ENCODE results near the gene PDS5B. TPM values are rescaled to one million over a fixed set of nuclear protein-coding genes. Genes with fewer than 3 reads are reported as not detected.
"Not testable (repeated sequence)": the region's sequence is repeated elsewhere in the genome, so short reads cannot be mapped to it uniquely, and the experiment has no call there.

The PDS5B gene
- total and polyA plus RNA-seq, 2 experiments from 2014 or later, result 13.4 to 14.2 TPM

DNA sequence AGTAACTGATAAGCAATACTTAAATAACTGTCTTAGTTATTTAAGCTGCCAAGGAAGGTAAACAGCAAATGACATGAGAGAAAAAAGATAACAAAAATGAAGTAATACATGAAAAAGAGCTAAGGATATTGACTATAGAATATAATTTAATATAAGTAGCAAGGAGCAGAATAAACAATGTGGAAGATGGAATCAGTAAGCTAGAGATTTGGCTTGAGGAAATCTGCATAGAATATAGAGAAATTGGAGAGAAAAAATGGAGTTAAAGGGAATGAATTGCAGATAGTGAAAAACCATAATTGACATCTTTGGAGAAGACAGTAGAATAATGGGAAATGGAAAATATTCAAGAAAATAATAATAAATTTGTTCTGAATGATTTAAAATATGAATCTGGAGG, 127.1 kb downstream of the PDS5B start:
- DNase-seq, result no peak
- 0 out of 2 replicates have a peak, but pooled peaks cover 4% of the 10 kb centered on the region for H3F3A ChIP-seq (ENCODE audit: insufficient read depth)
- no peaks in the 10 kb centered on the region for H3K4me1 ChIP-seq (ENCODE audit: insufficient read depth)
- in situ Hi-C loops (cut with MboI), result no loop called here
- no peak overlapping the region for H3K4me2 ChIP-seq (ENCODE audit: unreplicated experiment)
- peaks cover 4% of the 10 kb centered on the region for H3K9me3 ChIP-seq (ENCODE audit: low read depth)
- H3K9ac ChIP-seq, result no peak overlapping the region
- H3K9me2 ChIP-seq (ENCODE audit: insufficient read depth), result no peaks in the 10 kb centered on the region
- H3K27ac ChIP-seq, result no peak overlapping the region
- H3K36me3 ChIP-seq (ENCODE audit: low read depth), result peaks cover 28% of the 10 kb centered on the region
- TF ChIP-seq EZH2 (IDR thresholded peaks at IDR 0.05; ENCODE audit: insufficient read depth, poor library complexity, severe bottlenecking) (no peak), EZH2phosphoT487 (IDR thresholded peaks at IDR 0.05; ENCODE audit: insufficient read depth, low read depth) (no peak)
- no peak overlapping the region for H2AFZ ChIP-seq
- no peak overlapping the region for H3K4me3 ChIP-seq
- H3K27me3 ChIP-seq (replicated peaks; ENCODE audit: insufficient read depth), result no peaks in the 10 kb centered on the region
- no peaks in the 10 kb centered on the region for H3K79me2 ChIP-seq (ENCODE audit: insufficient read depth)
- H4K20me1 ChIP-seq (ENCODE audit: insufficient read depth), result no peaks in the 10 kb centered on the region

GRCh38 chr13:32716201-32716600, 129.9 kb downstream of the PDS5B start:
- H3K9me2 ChIP-seq (ENCODE audit: insufficient read depth); H3K4me3 ChIP-seq; H3K27me3 ChIP-seq (replicated peaks; ENCODE audit: insufficient read depth); H3K9ac ChIP-seq; H3K4me1 ChIP-seq (ENCODE audit: insufficient read depth); H3K9me3 ChIP-seq (ENCODE audit: low read depth); DNase-seq; H3K4me2 ChIP-seq (ENCODE audit: unreplicated experiment); H3K27ac ChIP-seq; H4K20me1 ChIP-seq (ENCODE audit: insufficient read depth); H2AFZ ChIP-seq; H3K79me2 ChIP-seq (ENCODE audit: insufficient read depth); H3F3A ChIP-seq (ENCODE audit: insufficient read depth); in situ Hi-C loops (cut with MboI): not testable (repeated sequence)
- peaks cover 18% of the 10 kb centered on the region for H3K36me3 ChIP-seq (ENCODE audit: low read depth)
- WGBS, 2 experiments (ENCODE audit: low coverage in 1 of 2, low lambda C conversion rate in 2 of 2, missing lambda C conversion rate in 2 of 2), result 89 to 91% methylated on average over 3 to 21 of the region's 21 CpGs

GRCh38 chr13:32720026-32720425, 133.8 kb downstream of the PDS5B start:
- Histone ChIP-seq H3K36me3 (ENCODE audit: low read depth) (no peaks in the 10 kb centered on the region), H2AFZ (no peak overlapping the region), H3K9ac (no peak overlapping the region), H3K27me3 (replicated peaks; ENCODE audit: insufficient read depth) (no peaks in the 10 kb centered on the region), H3K9me2 (ENCODE audit: insufficient read depth) (no peaks in the 10 kb centered on the region), H3K79me2 (ENCODE audit: insufficient read depth) (0 out of 2 replicates have a peak, but pooled peaks cover 3% of the 10 kb centered on the region), H3F3A (ENCODE audit: insufficient read depth) (0 out of 2 replicates have a peak, but pooled peaks cover 2% of the 10 kb centered on the region), H3K9me3 (ENCODE audit: low read depth) (no peaks in the 10 kb centered on the region), H3K4me1 (ENCODE audit: insufficient read depth) (peaks cover 5% of the 10 kb centered on the region; the same call in 1 of the 2 replicates), H4K20me1 (ENCODE audit: insufficient read depth) (no peaks in the 10 kb centered on the region), H3K4me2 (ENCODE audit: unreplicated experiment) (no peak overlapping the region), H3K27ac (no peak overlapping the region), H3K4me3 (no peak overlapping the region)
- TF ChIP-seq EZH2phosphoT487 (IDR thresholded peaks at IDR 0.05; ENCODE audit: insufficient read depth, low read depth) (no peak), EZH2 (IDR thresholded peaks at IDR 0.05; ENCODE audit: insufficient read depth, poor library complexity, severe bottlenecking) (no peak)
- WGBS, 2 experiments (ENCODE audit: low coverage in 1 of 2, low lambda C conversion rate in 2 of 2, missing lambda C conversion rate in 2 of 2), result 55 to 62% methylated on average over 2 of the region's 2 CpGs
- DNase-seq, result peak; percentile 23
- in situ Hi-C loops (cut with MboI), result no loop called here

DNA sequence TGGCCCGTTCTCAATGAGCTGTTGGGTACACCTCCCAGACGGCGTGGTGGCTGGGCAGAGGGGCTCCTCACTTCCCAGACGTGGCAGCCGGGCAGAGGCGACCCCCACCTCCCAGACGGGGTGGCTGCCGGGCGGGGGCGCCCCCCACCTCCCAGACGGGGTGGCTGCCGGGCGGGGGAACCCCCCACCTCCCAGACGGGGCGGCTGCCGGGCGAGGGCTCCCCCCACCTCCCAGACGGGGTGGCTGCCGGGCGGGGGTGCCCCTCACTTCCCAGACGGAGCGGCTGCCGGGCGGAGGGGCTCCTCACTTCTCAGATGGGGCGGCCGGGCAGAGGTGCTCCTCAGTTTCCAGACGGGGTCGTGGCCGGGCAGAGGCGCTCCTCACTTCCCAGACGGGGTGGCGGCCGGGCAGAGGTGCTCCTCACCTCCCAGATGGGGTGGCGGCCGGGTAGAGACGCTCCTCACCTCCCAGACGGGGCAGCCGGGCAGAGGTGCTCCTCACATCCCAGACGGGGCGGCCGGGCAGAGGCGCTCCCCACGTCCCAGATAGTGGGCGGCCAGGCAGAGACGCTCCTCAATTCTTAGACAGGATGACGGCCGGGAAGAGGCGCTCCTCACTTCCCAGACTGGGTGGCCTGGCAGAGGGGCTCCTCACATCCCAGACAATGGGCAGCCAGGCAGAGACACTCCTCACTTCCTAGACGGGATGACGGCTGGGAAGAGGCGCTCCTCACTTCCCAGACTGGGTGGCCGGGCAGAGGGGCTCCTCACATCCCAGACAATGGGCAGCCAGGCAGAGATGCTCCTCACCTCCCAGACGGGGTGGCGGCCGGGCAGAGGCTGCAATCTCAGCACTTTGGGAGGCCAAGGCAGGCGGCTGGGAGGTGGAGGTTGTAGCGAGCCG, 135.1 kb downstream of the PDS5B start:
- H3K9me2 ChIP-seq (ENCODE audit: insufficient read depth); H3K4me2 ChIP-seq (ENCODE audit: unreplicated experiment); H3K36me3 ChIP-seq (ENCODE audit: low read depth); H3K4me1 ChIP-seq (ENCODE audit: insufficient read depth); H3K4me3 ChIP-seq; H3K9ac ChIP-seq; in situ Hi-C loops (cut with MboI); H3F3A ChIP-seq (ENCODE audit: insufficient read depth); H2AFZ ChIP-seq; H4K20me1 ChIP-seq (ENCODE audit: insufficient read depth); H3K27ac ChIP-seq; DNase-seq; H3K9me3 ChIP-seq (ENCODE audit: low read depth); H3K79me2 ChIP-seq (ENCODE audit: insufficient read depth); H3K27me3 ChIP-seq (replicated peaks; ENCODE audit: insufficient read depth): not testable (repeated sequence)
- WGBS, 2 experiments (ENCODE audit: low coverage in 1 of 2, low lambda C conversion rate in 2 of 2, missing lambda C conversion rate in 2 of 2), result 92 to 96% methylated on average over 20 to 58 of the region's 58 CpGs
